OCI-LY3 (cell line): ENCODE results near the gene HEY2.

Source experiments
- H2AFZ ChIP-seq: fragments of 200-600, 300-600 bp; shearing (Covaris generic); 2 replicates; pipeline ENCODE4 v1.6.0; 2014; ENCODE audit warnings: antibody characterized with exemption, low read depth, low read length
- H3K27ac ChIP-seq: fragments of 200-600, 300-600 bp; sonication (generic); 2 replicates; pipeline ENCODE4 v1.5.1; 2014; ENCODE audit warnings: mild to moderate bottlenecking, low read length, moderate library complexity, mixed read lengths
- H3K27me3 ChIP-seq: fragments of 200-600, 300-600 bp; sonication (generic); 2 replicates; pipeline ENCODE4 v1.6.1; 2014; ENCODE audit warnings: low read depth, low read length, mixed read lengths
- H3K36me3 ChIP-seq: fragments of 200-600, 300-600 bp; sonication (generic); replicated peaks from 2 replicates; pipeline ENCODE3; 2014; ENCODE audit warnings: low read depth, low read length, mixed read lengths
- H3K4me1 ChIP-seq: fragments of 300-600, 200-600 bp; sonication (generic); 2 replicates; pipeline ENCODE4 v1.6.1; 2014; ENCODE audit warnings: low read length, mixed read lengths
- H3K4me2 ChIP-seq: fragments of 200-600, 300-600 bp; sonication (generic); 2 replicates; pipeline ENCODE4 v1.6.1; 2014; ENCODE audit warnings: low read length, mixed read lengths
- H3K4me3 ChIP-seq: fragments of 300-600, 200-600 bp; sonication (generic); 2 replicates; pipeline ENCODE4 v1.5.1; 2014; ENCODE audit warnings: antibody characterized with exemption, mild to moderate bottlenecking, low read length, moderate library complexity
- H3K79me2 ChIP-seq: fragments of 300-600, 200-600 bp; shearing (Covaris generic); 2 replicates; pipeline ENCODE4 v1.6.1; 2014; ENCODE audit warnings: mild to moderate bottlenecking, low read length, mixed read lengths
- H3K9ac ChIP-seq: fragments of 300-600, 200-600 bp; shearing (Covaris generic); 2 replicates; pipeline ENCODE4 v1.6.0; 2014; ENCODE audit warnings: mild to moderate bottlenecking, low read length, moderate library complexity
- H3K9me3 ChIP-seq: fragments of 200-600, 300-600 bp; shearing (Covaris generic); 2 replicates; pipeline ENCODE4 v1.6.1; 2014; ENCODE audit warnings: low read length, mixed read lengths; ENCODE audit not compliant: insufficient read depth
- H4K20me1 ChIP-seq: fragments of 200-600, 300-600 bp; sonication (generic); 2 replicates; pipeline ENCODE4 v1.6.1; 2016; ENCODE audit warnings: low read length, mixed read lengths; ENCODE audit not compliant: insufficient read depth
- CTCF ChIP-seq: fragments of 200-600, 300-600 bp; sonication (generic); IDR thresholded peaks from 2 replicates; pipeline ENCODE4 v1.5.1; 2014; ENCODE audit warnings: antibody characterized with exemption, low read length, low read depth
- EZH2phosphoT487 ChIP-seq: fragments of 200-600 bp; shearing (Covaris generic); IDR thresholded peaks from 2 replicates; pipeline ENCODE4 v1.6.1; 2018; ENCODE audit warnings: antibody characterized with exemption, mixed run types, low read depth

The HEY2 gene

GRCh38 chr6:125781314-125781868, 32.0 kb downstream of the HEY2 start:
- Histone ChIP-seq H3K9ac (peak overlapping the region; percentile 83), H3K4me2 (peak overlapping the region; percentile 68), H4K20me1 (no peaks in the 10 kb centered on the region), H3K9me3 (no peaks in the 10 kb centered on the region), H3K4me1 (peaks cover 4% of the 10 kb centered on the region; the same call in 1 of the 2 replicates), H3K27me3 (no peaks in the 10 kb centered on the region), H3K79me2 (no peaks in the 10 kb centered on the region), H3K4me3 (peak overlapping the region; percentile 88), H3K36me3 (no peaks in the 10 kb centered on the region), H2AFZ (peak overlapping the region; percentile 94), H3K27ac (peak overlapping the region; percentile 82)
- no peak for TF ChIP-seq EZH2phosphoT487
- peak; percentile 52 for TF ChIP-seq CTCF

GRCh38 chr6:125784365-125784764, 34.9 kb downstream of the HEY2 start:
- no peaks in the 10 kb centered on the region for H3K79me2 ChIP-seq
- no peaks in the 10 kb centered on the region for H3K36me3 ChIP-seq
- H3K4me1 ChIP-seq: peaks cover 4% of the 10 kb centered on the region
- TF ChIP-seq EZH2phosphoT487 (no peak), CTCF (no peak)
- no peak overlapping the region for H2AFZ ChIP-seq
- H3K9ac ChIP-seq: no peak overlapping the region
- H3K27ac ChIP-seq: no peak overlapping the region
- H3K9me3 ChIP-seq: no peaks in the 10 kb centered on the region
- no peak overlapping the region for H3K4me3 ChIP-seq
- no peaks in the 10 kb centered on the region for H3K27me3 ChIP-seq
- H4K20me1 ChIP-seq: no peaks in the 10 kb centered on the region
- no peak overlapping the region for H3K4me2 ChIP-seq

- H3K4me3 ChIP-seq: no peak overlapping the region
- no peaks in the 10 kb centered on the region for H3K9me3 ChIP-seq
- H3K4me1 ChIP-seq: peaks cover 17% of the 10 kb centered on the region
- peaks cover 6% of the 10 kb centered on the region; the same call in 1 of the 2 replicates for H4K20me1 ChIP-seq
- peak; percentile 49 for TF ChIP-seq CTCF
- TF ChIP-seq EZH2phosphoT487: no peak
- no peaks in the 10 kb centered on the region for H3K36me3 ChIP-seq
- H3K27ac ChIP-seq: no peak overlapping the region
- H3K4me2 ChIP-seq: no peak overlapping the region
- H3K9ac ChIP-seq: no peak overlapping the region
- no peak overlapping the region for H2AFZ ChIP-seq
- H3K79me2 ChIP-seq: peaks cover 20% of the 10 kb centered on the region
- no peaks in the 10 kb centered on the region for H3K27me3 ChIP-seq
These were observed 38.4 kb downstream of the HEY2 start for GRCh38 chr6:125787791-125788190.

- Histone ChIP-seq H3K4me1 (peaks cover 30% of the 10 kb centered on the region), H3K4me3 (no peak overlapping the region), H4K20me1 (peaks cover 6% of the 10 kb centered on the region; the same call in 1 of the 2 replicates), H3K9me3 (no peaks in the 10 kb centered on the region), H3K4me2 (peak overlapping the region; percentile 98; the same call in 1 of the 2 replicates), H2AFZ (no peak overlapping the region), H3K27ac (no peak overlapping the region), H3K27me3 (no peaks in the 10 kb centered on the region), H3K79me2 (peaks cover 34% of the 10 kb centered on the region), H3K9ac (no peak overlapping the region), H3K36me3 (no peaks in the 10 kb centered on the region)
- TF ChIP-seq EZH2phosphoT487 (no peak), CTCF (no peak)
These were observed 39.7 kb downstream of the HEY2 start for GRCh38 chr6:125789167-125789566.
